Fibroblast of mammary gland (primary cell): ENCODE data around the gene TECRL.
A peak's percentile ranks its signal among the peaks of the same experiment; 100 is the strongest.

Experiments used
- DNase-seq: peaks from one replicate; pipeline ENCODE4 v3.0.0-alpha.2; 2010; ENCODE audit warnings: low read depth
- H3K4me3 ChIP-seq: 2 replicates; pipeline ENCODE4 v1.5.1; 2011; ENCODE audit warnings: low read depth, mild to moderate bottlenecking, low read length, moderate library complexity; ENCODE audit not compliant: control insufficient read depth
- TF ChIP-seq, protein P1 (sequence below): conservative IDR thresholded peaks from 2 replicates; pipeline ENCODE4 v1.5.1; 2011; ENCODE audit warnings: low read depth, low read length, inconsistent platforms; ENCODE audit not compliant: control insufficient read depth, insufficient read depth

The TECRL gene, protein sequence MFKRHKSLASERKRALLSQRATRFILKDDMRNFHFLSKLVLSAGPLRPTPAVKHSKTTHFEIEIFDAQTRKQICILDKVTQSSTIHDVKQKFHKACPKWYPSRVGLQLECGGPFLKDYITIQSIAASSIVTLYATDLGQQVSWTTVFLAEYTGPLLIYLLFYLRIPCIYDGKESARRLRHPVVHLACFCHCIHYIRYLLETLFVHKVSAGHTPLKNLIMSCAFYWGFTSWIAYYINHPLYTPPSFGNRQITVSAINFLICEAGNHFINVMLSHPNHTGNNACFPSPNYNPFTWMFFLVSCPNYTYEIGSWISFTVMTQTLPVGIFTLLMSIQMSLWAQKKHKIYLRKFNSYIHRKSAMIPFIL

DNA sequence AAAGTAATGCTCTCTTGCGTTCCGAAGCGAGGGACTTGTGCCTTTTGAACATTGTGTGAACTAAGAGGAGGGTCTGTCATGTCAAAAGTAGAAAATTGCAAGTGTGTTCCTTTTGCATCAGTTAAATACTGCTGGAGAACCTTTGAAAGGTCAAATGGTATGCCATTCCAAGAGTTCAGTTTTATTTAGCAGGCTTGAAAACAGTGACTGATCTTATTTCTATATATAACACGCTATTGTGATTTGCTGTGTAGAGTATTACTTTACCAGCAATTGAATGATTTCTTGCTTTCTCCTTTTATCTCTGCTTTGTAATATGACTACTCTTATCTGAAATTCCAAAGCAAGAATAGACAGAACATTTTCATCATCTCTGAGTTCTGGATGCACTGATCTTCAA lies at the start of gene TECRL:
TSS of gene TECRL (minus strand) at position 151 of the 400 bp plus-strand sequence. CDS start at position 52, 99 bp downstream.
- no peak for DNase-seq
- TF ChIP-seq, protein P1, sequence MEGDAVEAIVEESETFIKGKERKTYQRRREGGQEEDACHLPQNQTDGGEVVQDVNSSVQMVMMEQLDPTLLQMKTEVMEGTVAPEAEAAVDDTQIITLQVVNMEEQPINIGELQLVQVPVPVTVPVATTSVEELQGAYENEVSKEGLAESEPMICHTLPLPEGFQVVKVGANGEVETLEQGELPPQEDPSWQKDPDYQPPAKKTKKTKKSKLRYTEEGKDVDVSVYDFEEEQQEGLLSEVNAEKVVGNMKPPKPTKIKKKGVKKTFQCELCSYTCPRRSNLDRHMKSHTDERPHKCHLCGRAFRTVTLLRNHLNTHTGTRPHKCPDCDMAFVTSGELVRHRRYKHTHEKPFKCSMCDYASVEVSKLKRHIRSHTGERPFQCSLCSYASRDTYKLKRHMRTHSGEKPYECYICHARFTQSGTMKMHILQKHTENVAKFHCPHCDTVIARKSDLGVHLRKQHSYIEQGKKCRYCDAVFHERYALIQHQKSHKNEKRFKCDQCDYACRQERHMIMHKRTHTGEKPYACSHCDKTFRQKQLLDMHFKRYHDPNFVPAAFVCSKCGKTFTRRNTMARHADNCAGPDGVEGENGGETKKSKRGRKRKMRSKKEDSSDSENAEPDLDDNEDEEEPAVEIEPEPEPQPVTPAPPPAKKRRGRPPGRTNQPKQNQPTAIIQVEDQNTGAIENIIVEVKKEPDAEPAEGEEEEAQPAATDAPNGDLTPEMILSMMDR: no peak
- no peak within 1 kb of the TSS for H3K4me3 ChIP-seq

DNA sequence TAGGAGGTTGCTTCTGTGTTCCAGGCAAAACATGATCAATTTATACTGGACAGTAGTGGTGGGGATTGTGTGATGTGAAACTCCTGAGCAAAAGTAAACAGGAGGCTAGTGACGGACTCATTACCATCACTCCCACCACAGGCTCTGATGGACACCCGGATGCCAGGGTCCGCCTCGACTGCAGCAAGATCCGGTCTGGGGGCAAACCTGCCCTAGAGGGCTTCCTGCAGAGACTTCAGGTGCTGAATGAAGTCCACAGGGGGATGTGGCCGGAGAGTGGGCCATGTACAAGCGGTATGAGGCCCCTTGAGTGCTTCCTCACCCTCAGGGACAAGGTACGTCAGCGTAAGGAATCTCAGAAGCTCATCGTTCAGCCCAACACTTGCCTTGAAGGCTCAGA lies 23.4 kb upstream of the TECRL start:
- TF ChIP-seq, protein P1: no peak
- DNase-seq: no peak

DNA sequence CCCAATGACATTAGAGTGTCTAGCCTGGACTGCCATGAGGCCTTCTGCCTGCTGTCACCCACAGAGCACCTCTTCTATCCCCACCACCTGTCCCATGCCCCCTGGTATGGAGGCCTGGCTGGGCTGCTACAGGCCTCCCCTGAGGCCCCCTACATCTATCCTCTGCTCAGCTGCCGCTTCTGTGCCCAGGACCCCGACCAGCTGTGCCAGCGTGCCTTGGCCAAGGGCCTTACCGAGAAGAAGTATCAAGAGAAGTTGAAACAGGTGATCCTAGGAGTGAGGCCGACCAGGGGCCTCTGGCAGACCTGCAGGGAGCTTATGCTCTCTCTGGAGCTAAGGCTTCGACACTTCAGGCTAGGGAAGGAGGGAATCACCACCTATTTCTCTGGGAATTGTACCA lies 21.7 kb upstream of the TECRL start:
- TF ChIP-seq, protein P1: no peak
- no peak overlapping the region for H3K4me3 ChIP-seq
- DNase-seq: no peak

More for the DNA sequence above, 23.4 kb upstream of the TECRL start:
- no peak overlapping the region for H3K4me3 ChIP-seq

DNA sequence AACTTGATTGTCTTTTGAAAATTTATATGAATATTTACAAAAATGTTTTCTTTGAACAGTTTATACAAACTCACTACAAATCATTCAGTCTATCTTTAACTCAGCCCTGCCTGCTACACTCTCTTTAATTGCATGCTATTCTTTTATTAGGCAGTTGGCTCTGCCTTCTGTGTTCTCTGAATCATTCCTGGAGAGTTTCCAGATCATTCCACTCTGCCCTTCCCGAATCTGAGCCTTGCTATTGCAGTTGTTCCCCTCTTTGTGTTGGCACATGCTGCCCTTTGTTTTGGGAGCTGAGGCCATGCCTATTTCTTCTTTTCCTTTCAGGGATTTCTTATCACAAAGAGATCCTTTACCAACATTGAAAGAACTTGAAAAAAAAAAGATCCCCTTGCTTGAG lies 8.7 kb upstream of the TECRL start:
- TF ChIP-seq, protein P1: no peak
- peak; percentile 9 for DNase-seq
- H3K4me3 ChIP-seq: no peak overlapping the region

DNA sequence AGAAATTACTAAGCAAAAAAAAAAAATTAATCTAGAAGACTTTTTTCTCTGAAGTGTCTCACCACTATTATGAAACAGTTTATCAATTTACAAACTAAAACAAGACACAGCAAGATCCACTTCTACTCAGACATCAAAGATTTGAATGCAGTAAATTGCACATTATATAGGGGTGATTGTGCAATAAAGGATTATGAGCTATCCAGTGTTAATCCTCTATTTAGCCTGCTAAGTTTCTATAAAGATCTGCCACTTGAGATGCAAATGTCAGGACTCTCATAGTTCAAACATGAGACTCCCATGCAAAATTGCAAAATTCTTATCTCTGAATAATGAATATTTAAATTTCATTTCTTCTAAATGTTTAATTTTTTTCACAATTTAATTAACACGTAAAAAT lies 2.2 kb downstream of the TECRL start:
- TF ChIP-seq, protein P1: no peak
- DNase-seq: no peak
- H3K4me3 ChIP-seq: no peak overlapping the region

DNA sequence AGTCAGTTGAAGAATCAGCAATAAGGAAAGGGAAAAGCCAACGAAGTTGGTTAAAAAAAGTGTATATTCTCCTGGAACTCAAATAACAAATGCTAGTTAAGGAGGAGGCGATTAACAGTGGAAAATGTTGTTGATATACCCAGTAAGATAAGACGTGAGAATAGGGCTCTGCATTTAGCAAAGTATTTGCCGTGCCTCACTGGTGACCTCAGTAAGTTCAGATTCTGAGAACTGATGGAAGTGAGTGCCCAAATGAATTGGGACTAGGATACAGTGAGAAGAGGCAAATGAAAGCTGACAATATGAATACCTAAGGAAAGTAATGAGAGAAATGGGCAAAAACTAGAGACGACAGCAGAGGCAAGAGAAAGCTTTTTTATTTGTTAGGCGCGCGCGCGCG lies 3.5 kb downstream of the TECRL start:
- H3K4me3 ChIP-seq: no peak overlapping the region
- DNase-seq: no peak
- TF ChIP-seq, protein P1: no peak
